Neural progenitor cell (in vitro differentiated cells): ENCODE data around the gene RORB. TPM values are rescaled to one million over a fixed set of nuclear protein-coding genes. Genes with fewer than 3 reads are reported as not detected.

Experiments used
- DNase-seq: peaks from one replicate; pipeline ENCODE4 v3.0.0-alpha.2; 2016; ENCODE audit warnings: low spot score
- H2AFZ ChIP-seq: fragments of 200-600 bp; sonication (generic); replicated peaks from 2 replicates; pipeline ENCODE4 v1.6.1; 2016; ENCODE audit warnings: antibody characterized with exemption
- H3F3A ChIP-seq: fragments of 200-600 bp; sonication (generic); 2 replicates; pipeline ENCODE4 v1.6.1; 2016; ENCODE audit warnings: antibody characterized with exemption, low read depth
- H3K27ac ChIP-seq: fragments of 200-600 bp; sonication (generic); 2 replicates; pipeline ENCODE4 v1.5.1; 2016; ENCODE audit warnings: mild to moderate bottlenecking
- H3K27me3 ChIP-seq: fragments of 200-600 bp; sonication (generic); 2 replicates; pipeline ENCODE4 v1.6.1; 2016; ENCODE audit warnings: mild to moderate bottlenecking, moderate library complexity
- H3K36me3 ChIP-seq: fragments of 200-600 bp; sonication (generic); 2 replicates; pipeline ENCODE4 v1.5.1; 2016
- H3K4me1 ChIP-seq: fragments of 200-600 bp; sonication (generic); 2 replicates; pipeline ENCODE4 v1.6.1; 2016; ENCODE audit warnings: mixed run types
- H3K4me2 ChIP-seq: fragments of 200-600 bp; sonication (generic); 2 replicates; pipeline ENCODE4 v1.6.1; 2016
- H3K4me3 ChIP-seq: fragments of 200-600 bp; sonication (generic); 2 replicates; pipeline ENCODE4 v1.5.1; 2016
- H3K79me2 ChIP-seq: fragments of 200-600 bp; sonication (generic); 2 replicates; pipeline ENCODE4 v1.6.1; 2016; ENCODE audit warnings: low read depth
- H3K9ac ChIP-seq: fragments of 200-600 bp; sonication (generic); 2 replicates; pipeline ENCODE4 v1.6.1; 2016
- H3K9me3 ChIP-seq: fragments of 200-600 bp; sonication (generic); 2 replicates; pipeline ENCODE4 v1.5.1; 2016; ENCODE audit warnings: low read depth
- H4K20me1 ChIP-seq: fragments of 200-600 bp; sonication (generic); 2 replicates; pipeline ENCODE4 v1.6.1; 2016; ENCODE audit warnings: low read depth
- H3K27ac Mint-ChIP-seq: 3 replicates; pipeline ENCODE4 v1.8.0; 2021; ENCODE audit warnings: mixed read lengths
- H3K27me3 Mint-ChIP-seq: 2 replicates; pipeline ENCODE4 v1.8.0; 2022; ENCODE audit warnings: low read depth, mild to moderate bottlenecking, inconsistent platforms, moderate library complexity, mixed read lengths; ENCODE audit not compliant: insufficient read depth
- H3K36me3 Mint-ChIP-seq: 3 replicates; pipeline ENCODE4 v1.8.0; 2021; ENCODE audit warnings: mixed read lengths
- H3K4me1 Mint-ChIP-seq: 3 replicates; pipeline ENCODE4 v1.8.0; 2021; ENCODE audit warnings: mixed read lengths
- H3K4me3 Mint-ChIP-seq: 3 replicates; pipeline ENCODE4 v1.8.0; 2021; ENCODE audit warnings: mild to moderate bottlenecking, moderate library complexity, mixed read lengths
- H3K9me3 Mint-ChIP-seq: 3 replicates; pipeline ENCODE4 v1.8.0; 2020; ENCODE audit warnings: mixed read lengths
- EZH2 ChIP-seq: fragments of 200-600 bp; sonication (generic); IDR thresholded peaks from 2 replicates; pipeline ENCODE4 v1.6.1; 2017; ENCODE audit warnings: antibody characterized with exemption, mild to moderate bottlenecking, moderate library complexity
- EZH2phosphoT487 ChIP-seq: fragments of 200-600 bp; sonication (generic); IDR thresholded peaks from 2 replicates; pipeline ENCODE4 v1.6.1; 2017; ENCODE audit warnings: antibody characterized with exemption
- total RNA-seq: library from RNA; depleted of rRNA; stranded (reverse); fragments of >200 nt; gene quantifications from 2 replicates; pipeline ENCODE4 v1.2.3, GENCODE V29; 2015; ENCODE audit warnings: low replicate concordance
- TF ChIP-seq, protein P1 (sequence below): fragments of 200-600 bp; sonication (generic); IDR thresholded peaks from 2 replicates; pipeline ENCODE4 v1.5.1; 2017; ENCODE audit warnings: antibody characterized with exemption, mild to moderate bottlenecking

Gene RORB
- total RNA-seq, 1 donor from 2014 or later, result 4.2 TPM

DNA sequence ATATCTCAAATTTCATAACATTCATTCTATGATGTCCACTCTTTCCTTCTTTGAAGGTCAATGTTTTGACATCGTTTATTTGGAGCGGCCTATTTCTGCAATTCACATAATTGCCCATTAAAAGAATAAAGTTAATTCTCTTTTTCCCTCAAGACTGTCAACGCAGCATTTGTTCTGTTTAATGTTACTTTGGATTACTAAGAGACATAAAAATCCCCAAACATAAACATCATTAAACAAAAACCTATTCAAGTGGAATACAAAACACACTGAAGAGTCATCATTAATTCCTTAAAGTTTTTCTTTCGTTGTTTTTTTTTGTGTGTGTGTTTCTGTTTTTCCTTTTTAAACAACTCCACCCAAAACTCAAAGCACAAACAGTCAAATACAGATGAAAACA is 239.5 kb downstream of the RORB start:
- no peaks in the 10 kb centered on the region for H3K9me3 Mint-ChIP-seq
- no peaks in the 10 kb centered on the region for H3K36me3 Mint-ChIP-seq
- Histone ChIP-seq H3K27ac (no peak overlapping the region), H3K9me3 (no peaks in the 10 kb centered on the region), H3K79me2 (no peaks in the 10 kb centered on the region), H4K20me1 (no peaks in the 10 kb centered on the region), H3K4me3 (no peak overlapping the region), H2AFZ (no peak overlapping the region), H3K4me2 (no peak overlapping the region), H3F3A (peaks cover 9% of the 10 kb centered on the region), H3K9ac (no peak overlapping the region), H3K4me1 (peaks cover 19% of the 10 kb centered on the region), H3K27me3 (no peaks in the 10 kb centered on the region), H3K36me3 (no peaks in the 10 kb centered on the region)
- TF ChIP-seq, protein P1, sequence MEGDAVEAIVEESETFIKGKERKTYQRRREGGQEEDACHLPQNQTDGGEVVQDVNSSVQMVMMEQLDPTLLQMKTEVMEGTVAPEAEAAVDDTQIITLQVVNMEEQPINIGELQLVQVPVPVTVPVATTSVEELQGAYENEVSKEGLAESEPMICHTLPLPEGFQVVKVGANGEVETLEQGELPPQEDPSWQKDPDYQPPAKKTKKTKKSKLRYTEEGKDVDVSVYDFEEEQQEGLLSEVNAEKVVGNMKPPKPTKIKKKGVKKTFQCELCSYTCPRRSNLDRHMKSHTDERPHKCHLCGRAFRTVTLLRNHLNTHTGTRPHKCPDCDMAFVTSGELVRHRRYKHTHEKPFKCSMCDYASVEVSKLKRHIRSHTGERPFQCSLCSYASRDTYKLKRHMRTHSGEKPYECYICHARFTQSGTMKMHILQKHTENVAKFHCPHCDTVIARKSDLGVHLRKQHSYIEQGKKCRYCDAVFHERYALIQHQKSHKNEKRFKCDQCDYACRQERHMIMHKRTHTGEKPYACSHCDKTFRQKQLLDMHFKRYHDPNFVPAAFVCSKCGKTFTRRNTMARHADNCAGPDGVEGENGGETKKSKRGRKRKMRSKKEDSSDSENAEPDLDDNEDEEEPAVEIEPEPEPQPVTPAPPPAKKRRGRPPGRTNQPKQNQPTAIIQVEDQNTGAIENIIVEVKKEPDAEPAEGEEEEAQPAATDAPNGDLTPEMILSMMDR, result no peak
- no peak for TF ChIP-seq EZH2phosphoT487
- TF ChIP-seq EZH2, result no peak
- H3K4me1 Mint-ChIP-seq, result peaks cover 13% of the 10 kb centered on the region
- H3K4me3 Mint-ChIP-seq, result no peak overlapping the region
- no peak for DNase-seq
- H3K27ac Mint-ChIP-seq, result no peak overlapping the region
- no peaks in the 10 kb centered on the region for H3K27me3 Mint-ChIP-seq

DNA sequence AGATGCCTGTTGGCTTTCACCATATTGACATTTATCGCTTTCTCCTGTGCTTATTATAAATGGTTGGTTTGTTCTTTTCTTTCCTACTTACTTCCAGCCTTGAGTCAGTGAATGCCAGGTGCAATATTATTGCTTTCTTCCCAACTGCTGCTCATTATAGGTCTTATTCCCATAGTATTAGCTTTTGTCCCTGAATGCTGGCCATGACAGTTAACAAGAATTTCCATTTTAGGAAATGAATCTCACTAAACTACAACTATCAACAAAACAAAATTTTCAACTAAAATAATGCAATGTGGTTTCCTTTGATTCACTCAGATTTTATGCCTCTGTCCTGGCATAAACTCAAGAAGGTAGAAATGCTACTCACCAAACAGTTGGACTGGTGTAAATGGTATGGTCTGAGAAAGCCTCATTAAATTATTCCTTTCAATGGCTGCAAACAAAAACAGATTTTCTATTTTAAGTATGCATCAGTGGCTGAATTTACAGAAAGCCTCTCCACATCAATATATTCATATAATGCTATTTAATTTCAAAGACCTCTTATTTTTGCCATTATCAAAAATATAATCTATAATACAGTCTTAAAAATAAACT is 245.2 kb downstream of the RORB start:
- Mint-ChIP-seq H3K4me1 (peaks cover 5% of the 10 kb centered on the region), H3K27me3 (no peaks in the 10 kb centered on the region), H3K27ac (no peak overlapping the region), H3K9me3 (no peaks in the 10 kb centered on the region), H3K36me3 (no peaks in the 10 kb centered on the region), H3K4me3 (no peak overlapping the region)
- no peak for DNase-seq
- Histone ChIP-seq H3K4me1 (peaks cover 8% of the 10 kb centered on the region), H3K4me3 (no peak overlapping the region), H3K9me3 (no peaks in the 10 kb centered on the region), H3K36me3 (no peaks in the 10 kb centered on the region), H4K20me1 (no peaks in the 10 kb centered on the region), H3K27me3 (no peaks in the 10 kb centered on the region), H2AFZ (no peak overlapping the region), H3K9ac (no peak overlapping the region), H3K4me2 (no peak overlapping the region), H3K79me2 (no peaks in the 10 kb centered on the region), H3K27ac (no peak overlapping the region), H3F3A (no peaks in the 10 kb centered on the region)
- TF ChIP-seq EZH2 (no peak), EZH2phosphoT487 (no peak)
- TF ChIP-seq, protein P1, result no peak
